Vein endothelial cell (primary cell): ENCODE measurements around the gene PPP1R14C. TPM values are rescaled to one million over a fixed set of nuclear protein-coding genes. Genes with fewer than 3 reads are reported as not detected.

ENCODE experiments used
- small RNA-seq: library from RNA; depleted of rRNA; stranded (forward); fragments of <200 nt; gene quantifications from one replicate; pipeline ENCODE3, GENCODE V24; 2012
- total RNA-seq: library from RNA; depleted of rRNA; stranded (reverse); fragments of >200 nt; gene quantifications from 2 replicates; pipeline ENCODE4 v1.2.3, GENCODE V29; 2012

PPP1R14C gene, protein sequence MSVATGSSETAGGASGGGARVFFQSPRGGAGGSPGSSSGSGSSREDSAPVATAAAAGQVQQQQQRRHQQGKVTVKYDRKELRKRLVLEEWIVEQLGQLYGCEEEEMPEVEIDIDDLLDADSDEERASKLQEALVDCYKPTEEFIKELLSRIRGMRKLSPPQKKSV
- total RNA-seq: not detected in 2 replicates

DNA sequence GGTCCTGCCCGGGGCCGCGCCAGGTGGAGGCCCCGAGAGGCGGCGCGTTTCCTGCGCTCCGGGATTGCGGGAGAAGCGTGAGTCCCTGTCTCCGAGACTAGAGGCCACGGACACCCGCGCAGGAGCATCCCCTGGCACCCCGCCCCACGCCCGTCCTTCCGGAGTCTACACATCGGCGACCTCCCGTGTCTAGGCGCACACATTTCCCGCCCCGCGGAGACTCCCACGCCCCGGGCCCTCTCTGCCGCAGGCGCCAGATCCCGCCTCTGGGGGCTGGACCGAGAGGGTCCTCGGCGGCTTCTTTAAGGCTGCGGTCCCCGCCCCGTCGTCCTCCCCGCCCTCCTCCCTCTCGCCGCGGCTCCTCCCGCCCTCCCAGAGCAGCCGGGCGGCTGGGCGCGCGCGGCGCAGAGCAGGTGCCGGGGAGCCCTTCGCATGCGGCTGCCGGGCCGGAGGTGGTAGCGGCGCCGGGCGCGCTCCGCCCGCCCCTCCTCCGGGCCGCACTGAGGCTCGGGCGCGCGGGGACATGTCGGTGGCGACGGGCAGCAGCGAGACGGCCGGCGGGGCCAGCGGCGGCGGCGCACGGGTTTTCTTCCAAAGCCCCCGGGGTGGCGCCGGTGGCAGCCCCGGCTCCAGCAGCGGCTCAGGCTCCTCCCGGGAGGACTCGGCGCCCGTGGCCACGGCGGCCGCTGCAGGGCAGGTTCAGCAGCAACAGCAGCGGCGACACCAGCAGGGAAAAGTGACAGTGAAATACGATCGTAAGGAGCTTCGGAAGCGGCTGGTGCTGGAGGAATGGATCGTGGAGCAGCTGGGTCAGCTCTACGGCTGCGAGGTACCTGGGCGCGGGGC, at the start of gene PPP1R14C:
TSS of gene PPP1R14C (plus strand) at position 375 of the 846 bp plus-strand sequence. CDS start at position 524, 149 bp downstream.

Small RNA genes within 50 kb of the gene (small RNA-seq; reads per million reads assigned to genes)
- not detected for gene RF01210

Other genes starting within 250 kb of the PPP1R14C start
- gene RAET1E, start 244.9 kb upstream of the PPP1R14C start, total RNA-seq: 0.29 and 0.33 TPM in 2 replicates
- 0.29 and 0.33 TPM in 2 replicates for gene RAET1G, start 219.9 kb upstream of the PPP1R14C start, total RNA-seq
- gene ULBP2, start 201.0 kb upstream of the PPP1R14C start, total RNA-seq: 6.2 and 8.0 TPM in 2 replicates
- 0.57 and 0.65 TPM in 2 replicates for gene ULBP1, start 179.1 kb upstream of the PPP1R14C start, total RNA-seq
- not detected in 2 replicates for gene RAET1L, start 117.5 kb upstream of the PPP1R14C start, total RNA-seq
- 20.1 and 24.8 TPM in 2 replicates for gene ULBP3, start 73.9 kb upstream of the PPP1R14C start, total RNA-seq
- gene IYD, start 226.0 kb downstream of the PPP1R14C start, total RNA-seq: not detected in 2 replicates